NCI-H2107 treated with DMSO at 0.1 percent for 48 hours (cell line): ENCODE measurements around the gene CCDC116.
"Not testable (repeated sequence)": the region's sequence is repeated elsewhere in the genome, so short reads cannot be mapped to it uniquely, and the experiment has no call there.

ENCODE experiments used
- DNase-seq: peaks from one replicate; lab custom pipeline; 2025; ENCODE audit not compliant: unreplicated experiment; lab: John Stamatoyannopoulos, UW

CCDC116 gene

GRCh38 chr22:21632237-21632895, at the start of gene CCDC116:
CCDC116 (plus strand) TSS chr22:21632760; CDS start chr22:21633182, 422 bp downstream.
- no peak for DNase-seq

GRCh38 chr22:21582801-21583740, 49.5 kb upstream of the CCDC116 start:
- no peak for DNase-seq

GRCh38 chr22:21585389-21585788, 47.2 kb upstream of the CCDC116 start:
- no peak for DNase-seq

DNA sequence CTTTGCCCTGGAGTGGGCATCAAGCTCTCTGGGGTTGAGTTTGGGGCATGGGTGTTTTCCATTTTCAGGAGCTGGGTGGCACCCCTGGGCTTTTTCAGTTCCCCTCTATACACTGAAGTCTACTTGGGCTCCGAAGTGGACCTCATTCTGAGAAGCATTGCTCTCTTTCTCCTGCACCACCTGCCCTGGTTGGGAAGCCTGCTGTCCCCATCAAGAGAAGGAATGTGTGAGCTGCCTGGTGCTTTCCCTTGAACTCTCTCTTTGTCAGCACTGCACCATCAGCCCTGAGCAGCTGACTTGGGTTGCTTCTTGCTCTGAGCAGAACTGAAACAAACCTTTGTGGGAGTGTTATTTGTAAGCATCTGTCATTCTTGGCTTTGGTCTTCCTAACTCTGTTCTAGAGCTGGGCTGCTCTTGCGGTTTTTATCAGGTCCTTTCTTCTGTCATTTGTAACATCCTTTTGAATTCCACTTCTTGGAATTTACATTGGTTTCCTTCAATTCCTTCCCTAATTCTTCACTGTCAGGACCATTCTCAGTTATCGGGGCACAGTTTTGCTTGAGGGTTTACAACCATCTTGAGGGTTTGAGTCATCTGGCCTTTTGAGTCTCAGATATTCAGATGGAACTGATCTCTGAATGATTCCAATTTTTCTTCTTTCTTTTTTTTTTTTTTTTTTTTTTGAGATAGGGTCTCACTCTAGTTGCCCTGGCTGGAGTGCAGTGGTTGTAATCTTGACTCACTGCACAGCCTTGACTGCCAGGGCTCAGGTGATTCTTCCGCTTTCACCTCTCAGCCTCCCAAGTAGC, 44.6 kb upstream of the CCDC116 start:
- DNase-seq: no peak

DNA sequence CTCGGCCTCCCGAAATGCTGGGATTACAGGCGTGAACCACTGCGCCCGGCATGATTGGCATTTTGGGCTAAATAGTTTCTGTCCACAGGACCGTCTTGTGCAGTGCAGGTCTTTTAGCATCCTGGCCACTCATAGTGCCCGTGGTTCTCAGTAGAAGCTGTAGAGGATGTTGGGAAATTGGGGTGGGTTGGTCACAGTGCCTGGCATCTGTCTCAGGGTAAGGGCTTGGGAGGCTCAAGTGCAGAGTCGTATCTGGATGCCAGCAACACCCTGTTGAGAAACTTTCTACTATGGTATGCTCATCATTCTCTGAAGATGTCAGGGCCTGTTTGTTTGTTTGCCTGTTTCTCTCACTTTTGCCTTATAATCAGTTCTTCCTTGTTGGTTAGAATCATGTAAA, 43.2 kb upstream of the CCDC116 start:
- no peak for DNase-seq

- DNase-seq: no peak
These were observed 41.5 kb upstream of the CCDC116 start for GRCh38 chr22:21590809-21591641.

- no peak for DNase-seq
These were observed 40.9 kb upstream of the CCDC116 start for GRCh38 chr22:21591695-21592094.

- DNase-seq: no peak
These were observed 40.1 kb upstream of the CCDC116 start for GRCh38 chr22:21592422-21592821.

GRCh38 chr22:21593406-21594232, 38.9 kb upstream of the CCDC116 start:
- DNase-seq: no peak

- DNase-seq: no peak
These were observed 37.6 kb upstream of the CCDC116 start for GRCh38 chr22:21594865-21595452.

GRCh38 chr22:21596356-21597135, 36.0 kb upstream of the CCDC116 start:
- not testable (repeated sequence) for DNase-seq

GRCh38 chr22:21598302-21598701, 34.3 kb upstream of the CCDC116 start:
- no peak for DNase-seq

GRCh38 chr22:21599053-21599893, 33.3 kb upstream of the CCDC116 start:
- no peak for DNase-seq

DNA sequence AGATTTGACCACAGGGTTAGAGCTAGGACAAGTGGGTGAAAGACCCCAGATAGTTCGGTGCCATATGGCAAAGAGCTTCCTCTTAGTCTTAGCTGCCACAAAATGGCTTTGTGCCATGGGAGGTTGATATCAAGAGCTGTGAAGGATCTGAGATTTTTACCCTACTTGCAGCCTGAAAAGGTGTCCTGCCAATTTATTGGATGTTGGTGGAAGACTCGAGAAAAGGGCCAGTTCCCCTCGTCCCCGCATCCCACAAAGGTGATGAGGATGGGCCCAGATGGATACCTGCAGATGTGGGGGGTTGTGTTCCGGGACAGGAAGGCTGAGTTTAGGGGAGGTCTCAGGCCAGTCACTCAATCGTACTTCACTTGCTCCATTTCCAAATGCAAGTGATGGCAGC, 30.0 kb upstream of the CCDC116 start:
- no peak for DNase-seq

DNA sequence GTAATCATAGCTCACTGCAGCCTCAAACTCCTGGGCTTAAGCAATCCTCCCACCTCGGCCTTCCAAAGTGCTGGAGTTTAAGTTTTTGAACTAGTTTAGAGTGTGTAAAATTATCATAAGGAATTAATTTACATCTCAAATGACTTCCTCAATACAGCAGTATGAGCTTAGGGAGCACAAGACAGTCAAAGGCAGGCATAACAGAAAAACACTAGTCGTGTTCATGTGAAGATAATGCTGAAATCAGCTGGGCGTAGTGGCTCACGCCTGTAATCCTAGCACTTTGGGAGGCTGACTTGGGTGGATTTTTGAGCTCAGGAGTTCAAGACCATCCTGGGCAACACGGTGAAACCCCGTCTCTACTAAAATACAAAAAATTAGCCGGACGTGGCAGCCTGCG, 28.6 kb upstream of the CCDC116 start:
- DNase-seq: no peak

DNA sequence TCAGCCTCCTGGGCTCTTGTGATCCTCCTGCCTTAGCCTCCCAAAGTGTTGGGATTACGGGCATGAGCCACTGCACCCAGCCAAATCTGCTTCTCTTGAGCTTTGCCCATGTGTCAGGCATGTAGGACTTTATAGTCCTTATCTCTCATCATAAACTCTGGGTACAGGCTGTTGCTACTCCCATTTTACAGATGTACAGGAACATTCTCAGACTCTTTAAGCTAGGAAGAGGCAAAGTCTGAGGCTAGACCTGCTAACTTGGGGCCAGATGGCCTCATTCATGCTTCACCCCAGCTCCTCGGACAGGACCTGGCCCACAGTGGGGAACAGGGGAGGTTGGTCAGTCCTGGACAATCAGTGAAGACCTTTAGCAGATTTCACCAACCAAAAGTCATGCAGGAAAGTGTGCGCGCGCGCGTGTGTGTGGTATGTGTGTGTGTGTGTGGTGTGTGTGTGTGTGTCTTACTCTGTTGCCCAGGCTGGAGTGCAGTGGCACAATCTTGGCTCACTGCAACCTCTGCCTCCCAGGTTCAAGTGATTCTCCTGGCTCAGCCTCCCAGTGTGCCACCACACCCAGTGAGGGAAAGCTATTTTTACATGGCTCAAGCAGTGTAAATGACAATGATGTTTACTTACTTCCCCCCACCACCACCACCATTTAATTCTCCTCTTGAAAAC, 26.5 kb upstream of the CCDC116 start:
- DNase-seq: no peak

DNA sequence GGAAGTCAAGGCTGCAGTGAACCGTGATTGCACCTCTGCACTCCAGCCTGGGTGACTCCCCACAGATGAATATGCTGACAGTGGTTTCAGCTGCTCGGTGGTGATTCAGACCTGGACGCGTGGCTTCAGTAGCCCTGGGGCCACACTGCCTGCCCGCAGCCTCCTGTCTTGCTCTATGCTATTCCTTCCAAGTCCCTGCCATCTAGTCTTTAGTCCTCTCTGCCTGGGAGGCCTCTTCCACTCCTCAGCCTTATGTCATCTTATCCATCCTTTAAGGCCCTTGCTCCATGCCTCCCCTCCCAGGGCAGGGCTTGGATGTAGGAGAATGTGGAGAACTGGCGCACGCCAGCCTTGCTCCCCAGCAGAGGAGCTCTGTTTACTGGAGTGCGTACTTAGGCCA, 25.8 kb upstream of the CCDC116 start:
- no peak for DNase-seq
